GM21528 (cell line): ENCODE data around the gene EFNA3.
A peak's percentile ranks its signal among the peaks of the same experiment; 100 is the strongest.

Experiments used
- ATAC-seq: cut with Tn5 transposase; IDR thresholded peaks from one replicate; pipeline ENCODE4 v1.9.1; 2021; ENCODE audit warnings: mild to moderate bottlenecking, moderate library complexity; ENCODE audit not compliant: unreplicated experiment, low FRiP score

The EFNA3 gene

GRCh38 chr1:155048449-155049334, 29.9 kb upstream of the EFNA3 start:
- no peak for ATAC-seq

GRCh38 chr1:155049651-155050559, 28.7 kb upstream of the EFNA3 start:
- ATAC-seq, result no peak

- peak; percentile 62 for ATAC-seq
Observed at GRCh38 chr1:155050560-155051341, 27.9 kb upstream of the EFNA3 start, which contains the start of gene ADAM15. Gene ADAM15, plus strand, starts transcription at chr1:155051316. Its CDS starts 71 bp downstream, at chr1:155051387.

- peak; percentile 30 for ATAC-seq
Observed at GRCh38 chr1:155051342-155051776, 27.3 kb upstream of the EFNA3 start.

- ATAC-seq, result peak; percentile 6
Observed at GRCh38 chr1:155051777-155052398, 26.7 kb upstream of the EFNA3 start.

GRCh38 chr1:155052439-155053395, 25.9 kb upstream of the EFNA3 start:
- no peak for ATAC-seq

GRCh38 chr1:155053531-155054105, 25.0 kb upstream of the EFNA3 start:
- ATAC-seq, result no peak

GRCh38 chr1:155057104-155057503, 21.5 kb upstream of the EFNA3 start:
- ATAC-seq, result no peak

GRCh38 chr1:155057788-155058211, 20.8 kb upstream of the EFNA3 start:
- no peak for ATAC-seq

GRCh38 chr1:155060736-155061135, 17.9 kb upstream of the EFNA3 start:
- no peak for ATAC-seq

GRCh38 chr1:155061381-155062150, 17.1 kb upstream of the EFNA3 start:
- ATAC-seq, result no peak

- no peak for ATAC-seq
Observed at GRCh38 chr1:155062151-155062686, 16.4 kb upstream of the EFNA3 start.

- no peak for ATAC-seq
Observed at GRCh38 chr1:155062702-155063411, 15.8 kb upstream of the EFNA3 start.

GRCh38 chr1:155063550-155064110, 15.0 kb upstream of the EFNA3 start, which contains the start of gene EFNA4:
Gene EFNA4, plus strand, starts transcription at chr1:155063740. Its CDS starts 84 bp downstream, at chr1:155063824.
- peak; percentile 55 for ATAC-seq

- peak; percentile 14 for ATAC-seq
Observed at GRCh38 chr1:155064111-155064831, 14.4 kb upstream of the EFNA3 start.
